T-helper 9 cell (primary cell): ENCODE data around the gene RHNO1.

ENCODE experiments used
- DNase-seq: peaks from one replicate; pipeline ENCODE4 v3.0.0-alpha.2; 2020

RHNO1 gene

GRCh38 chr12:2912216-2912575 is 35.2 kb downstream of the RHNO1 start:
- DNase-seq, result no peak

GRCh38 chr12:2919249-2919648 is 42.2 kb downstream of the RHNO1 start:
- DNase-seq, result no peak

- no peak for DNase-seq
Measured at GRCh38 chr12:2922329-2922728, 45.3 kb downstream of the RHNO1 start.

GRCh38 chr12:2923057-2923456 is 46.0 kb downstream of the RHNO1 start:
- no peak for DNase-seq

- no peak for DNase-seq
Measured at GRCh38 chr12:2924019-2924418, 47.0 kb downstream of the RHNO1 start.

- DNase-seq, result no peak
Measured at GRCh38 chr12:2925322-2925995, 48.4 kb downstream of the RHNO1 start.

- DNase-seq, result no peak
Measured at GRCh38 chr12:2930865-2931264, 53.8 kb downstream of the RHNO1 start.

GRCh38 chr12:2933586-2933985 is 56.6 kb downstream of the RHNO1 start:
- no peak for DNase-seq

- DNase-seq, result no peak
Measured at GRCh38 chr12:2934371-2934770, 57.3 kb downstream of the RHNO1 start.

GRCh38 chr12:2936301-2936700 is 59.3 kb downstream of the RHNO1 start:
- no peak for DNase-seq

GRCh38 chr12:2937500-2937899 is 60.5 kb downstream of the RHNO1 start:
- no peak for DNase-seq
